Hematopoietic multipotent progenitor cell (in vitro differentiated cells): Measurements from ENCODE around the gene TNF. TPM values are rescaled to one million over a fixed set of nuclear protein-coding genes. Genes with fewer than 3 reads are reported as not detected.
A peak's percentile ranks its signal among the peaks of the same experiment; 100 is the strongest.

ENCODE experiments used
- DNase-seq, 3 donors: peaks; one replicate each; pipeline ENCODE4 v3.0.0-alpha.2; 2011 to 2015; ENCODE audit warnings: low read depth in 2 of 3, low spot score in 2 of 3
- total RNA-seq: library from RNA; depleted of rRNA; stranded (reverse); fragments of >200 nt; gene quantifications from one replicate; pipeline ENCODE4 v1.2.3, GENCODE V29; 2012

TNF gene
- total RNA-seq, 1 donor: 0.27 TPM

GRCh38 chr6:31572041-31572911, 3.1 kb upstream of the TNF start, which contains the start of gene LTA:
Gene LTA, plus strand, starts transcription at chr6:31572289. Its CDS starts 454 bp downstream, at chr6:31572743.
- no peak for DNase-seq

- DNase-seq: no peak
Observed at GRCh38 chr6:31573239-31574105, 1.9 kb upstream of the TNF start.

GRCh38 chr6:31574106-31575061, 981 bp upstream of the TNF start:
- DNase-seq: no peak

GRCh38 chr6:31575952-31576685, 754 bp downstream of the TNF start:
- DNase-seq: no peak

GRCh38 chr6:31576897-31577578, 1.7 kb downstream of the TNF start:
- no peak for DNase-seq

- no peak for DNase-seq
Observed at GRCh38 chr6:31577579-31577966, 2.2 kb downstream of the TNF start.

GRCh38 chr6:31578184-31579118, 3.1 kb downstream of the TNF start:
- DNase-seq: no peak

- DNase-seq: no peak
Observed at GRCh38 chr6:31579119-31579505, 3.7 kb downstream of the TNF start.

GRCh38 chr6:31579546-31580437, 4.4 kb downstream of the TNF start:
- DNase-seq: no peak

GRCh38 chr6:31580438-31580740, 5.0 kb downstream of the TNF start:
- DNase-seq: no peak

GRCh38 chr6:31580807-31581433, 5.6 kb downstream of the TNF start:
- DNase-seq: peak; percentile 79 to 85 (median 81)

GRCh38 chr6:31581434-31582229, 6.3 kb downstream of the TNF start:
- DNase-seq: no peak

- DNase-seq: no peak
Observed at GRCh38 chr6:31582230-31582643, 6.9 kb downstream of the TNF start, which contains the start of gene LTB. Gene LTB, minus strand, starts transcription at chr6:31582424. Its CDS starts 7 bp downstream, at chr6:31582417.

- DNase-seq: no peak
Observed at GRCh38 chr6:31585491-31585890, 10.1 kb downstream of the TNF start.

GRCh38 chr6:31586008-31586407, 10.6 kb downstream of the TNF start, which contains the start of gene LST1:
Gene LST1, plus strand, starts transcription at chr6:31586277. Its CDS starts 1,023 bp downstream, at chr6:31587300.
- DNase-seq: peak in 1 of 3 donors; percentile 54
